ENCODE measurements around the gene TMEM151B. TPM values are rescaled to one million over a fixed set of nuclear protein-coding genes. Genes with fewer than 3 reads are reported as not detected.

TMEM151B gene
- total RNA-seq, 6 donors from 2014 or later, result not detected

DNA sequence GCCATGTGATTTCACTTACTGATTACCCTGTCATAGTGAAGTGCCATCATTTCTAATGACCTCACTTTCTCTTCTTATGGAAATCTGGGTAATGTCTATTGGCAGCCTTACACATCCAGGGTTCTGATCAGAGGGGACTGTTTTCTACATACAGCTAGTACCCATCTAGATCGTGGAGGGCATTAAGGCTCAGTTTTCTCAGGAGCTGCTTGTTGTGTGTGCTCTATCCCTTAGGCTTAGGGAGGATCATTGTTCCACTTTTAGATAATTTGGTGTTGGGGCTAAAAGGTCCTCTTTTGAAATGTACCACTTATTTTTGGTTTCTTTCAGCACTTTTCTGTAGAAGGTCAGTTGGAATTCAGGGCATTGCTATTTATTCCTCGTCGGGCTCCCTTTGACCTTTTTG lies 19.5 kb upstream of the TMEM151B start:
- Histone ChIP-seq H3K9me3 (no peaks in the 10 kb centered on the region), H3K27ac (no peak overlapping the region), H3K27me3 (no peaks in the 10 kb centered on the region), H3K4me1 (peaks cover 15 to 24% (median 19%) of the 10 kb centered on the region in 4 donors), H3K36me3 (peaks cover 52 to 70% (median 66%) of the 10 kb centered on the region in 4 donors), H3K4me3 (no peak overlapping the region)
- TF ChIP-seq, protein P1, sequence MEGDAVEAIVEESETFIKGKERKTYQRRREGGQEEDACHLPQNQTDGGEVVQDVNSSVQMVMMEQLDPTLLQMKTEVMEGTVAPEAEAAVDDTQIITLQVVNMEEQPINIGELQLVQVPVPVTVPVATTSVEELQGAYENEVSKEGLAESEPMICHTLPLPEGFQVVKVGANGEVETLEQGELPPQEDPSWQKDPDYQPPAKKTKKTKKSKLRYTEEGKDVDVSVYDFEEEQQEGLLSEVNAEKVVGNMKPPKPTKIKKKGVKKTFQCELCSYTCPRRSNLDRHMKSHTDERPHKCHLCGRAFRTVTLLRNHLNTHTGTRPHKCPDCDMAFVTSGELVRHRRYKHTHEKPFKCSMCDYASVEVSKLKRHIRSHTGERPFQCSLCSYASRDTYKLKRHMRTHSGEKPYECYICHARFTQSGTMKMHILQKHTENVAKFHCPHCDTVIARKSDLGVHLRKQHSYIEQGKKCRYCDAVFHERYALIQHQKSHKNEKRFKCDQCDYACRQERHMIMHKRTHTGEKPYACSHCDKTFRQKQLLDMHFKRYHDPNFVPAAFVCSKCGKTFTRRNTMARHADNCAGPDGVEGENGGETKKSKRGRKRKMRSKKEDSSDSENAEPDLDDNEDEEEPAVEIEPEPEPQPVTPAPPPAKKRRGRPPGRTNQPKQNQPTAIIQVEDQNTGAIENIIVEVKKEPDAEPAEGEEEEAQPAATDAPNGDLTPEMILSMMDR (IDR thresholded peaks at IDR 0.05), result no peak
- TF ChIP-seq EP300 (IDR thresholded peaks at IDR 0.05) (no peak), POLR2AphosphoS5 (IDR thresholded peaks at IDR 0.05) (no peak), POLR2A (IDR thresholded peaks at IDR 0.05) (no peak)
- DNase-seq (no peak), ATAC-seq (ENCODE audit: low FRiP score in 2 of 2) (no peak)
- WGBS, 2 donors, result 81 to 83% methylated on average over 3 of the region's 3 CpGs

DNA sequence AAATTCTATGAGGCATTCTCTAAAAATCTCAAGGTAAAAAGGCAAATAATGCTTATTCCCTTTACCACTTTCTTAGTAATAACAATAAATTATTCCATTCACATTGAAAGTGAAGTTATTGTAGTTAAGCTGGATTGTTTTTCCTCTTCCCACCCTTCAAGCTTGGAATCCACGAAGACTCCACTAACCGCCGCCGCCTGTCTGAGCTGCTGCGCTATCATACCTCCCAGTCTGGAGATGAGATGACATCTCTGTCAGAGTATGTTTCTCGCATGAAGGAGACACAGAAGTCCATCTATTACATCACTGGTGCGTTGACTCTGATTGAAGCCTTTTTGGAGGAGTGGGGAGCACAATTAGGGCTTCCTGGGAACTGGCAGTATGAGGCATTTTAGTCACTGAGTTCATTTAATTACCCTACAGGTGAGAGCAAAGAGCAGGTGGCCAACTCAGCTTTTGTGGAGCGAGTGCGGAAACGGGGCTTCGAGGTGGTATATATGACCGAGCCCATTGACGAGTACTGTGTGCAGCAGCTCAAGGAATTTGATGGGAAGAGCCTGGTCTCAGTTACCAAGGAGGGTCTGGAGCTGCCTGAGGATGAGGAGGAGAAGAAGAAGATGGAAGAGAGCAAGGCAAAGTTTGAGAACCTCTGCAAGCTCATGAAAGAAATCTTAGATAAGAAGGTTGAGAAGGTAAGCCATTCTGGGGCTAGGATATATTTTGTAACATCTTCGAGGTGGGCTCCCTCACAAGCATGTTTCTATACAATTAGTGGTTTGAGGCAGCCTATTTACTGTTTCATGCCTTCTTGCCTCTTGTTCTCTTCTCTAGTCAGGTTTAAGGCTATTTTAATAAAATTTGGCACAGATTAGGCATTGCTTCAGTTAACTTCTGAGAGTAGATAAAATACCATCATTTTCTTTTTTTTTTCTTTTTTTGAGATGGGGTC lies 18.4 kb upstream of the TMEM151B start:
- WGBS, 2 donors, result 91 to 92% methylated on average over 14 of the region's 14 CpGs
- Histone ChIP-seq H3K9me3 (no peaks in the 10 kb centered on the region), H3K36me3 (peaks cover 52 to 70% (median 66%) of the 10 kb centered on the region in 4 donors), H3K27ac (no peak overlapping the region), H3K4me3 (no peak overlapping the region), H3K4me1 (peaks cover 20 to 33% (median 26%) of the 10 kb centered on the region in 4 donors), H3K27me3 (no peaks in the 10 kb centered on the region)
- no peak for ATAC-seq (ENCODE audit: low FRiP score in 2 of 2)
- DNase-seq, result no peak
- TF ChIP-seq, protein P1 (IDR thresholded peaks at IDR 0.05), result no peak
- TF ChIP-seq POLR2A (IDR thresholded peaks at IDR 0.05) (no peak), POLR2AphosphoS5 (IDR thresholded peaks at IDR 0.05) (no peak), EP300 (IDR thresholded peaks at IDR 0.05) (no peak)

DNA sequence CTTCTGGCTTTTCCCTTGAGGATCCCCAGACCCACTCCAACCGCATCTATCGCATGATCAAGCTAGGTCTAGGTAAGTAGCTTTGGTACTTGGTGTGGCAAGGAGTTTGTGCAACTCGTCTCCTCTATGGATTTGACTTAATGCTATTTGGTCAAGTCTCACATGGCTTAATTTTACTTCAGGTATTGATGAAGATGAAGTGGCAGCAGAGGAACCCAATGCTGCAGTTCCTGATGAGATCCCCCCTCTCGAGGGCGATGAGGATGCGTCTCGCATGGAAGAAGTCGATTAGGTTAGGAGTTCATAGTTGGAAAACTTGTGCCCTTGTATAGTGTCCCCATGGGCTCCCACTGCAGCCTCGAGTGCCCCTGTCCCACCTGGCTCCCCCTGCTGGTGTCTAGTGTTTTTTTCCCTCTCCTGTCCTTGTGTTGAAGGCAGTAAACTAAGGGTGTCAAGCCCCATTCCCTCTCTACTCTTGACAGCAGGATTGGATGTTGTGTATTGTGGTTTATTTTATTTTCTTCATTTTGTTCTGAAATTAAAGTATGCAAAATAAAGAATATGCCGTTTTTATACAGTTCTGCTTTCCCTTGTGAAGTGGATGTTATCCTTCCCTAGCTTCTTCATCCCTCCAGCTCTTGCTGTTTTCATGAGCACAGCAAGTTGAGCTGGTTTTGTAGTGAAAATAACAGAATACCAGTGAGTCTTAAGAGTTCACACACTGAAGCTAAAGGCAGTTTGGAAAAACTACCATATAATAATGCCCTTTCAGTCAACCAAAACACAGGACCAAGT lies 16.7 kb upstream of the TMEM151B start:
- WGBS, 2 donors, result 71 to 82% methylated on average over 10 of the region's 10 CpGs
- no peak for DNase-seq
- Histone ChIP-seq H3K9me3 (no peaks in the 10 kb centered on the region), H3K4me1 (peaks cover 20 to 35% (median 27%) of the 10 kb centered on the region in 4 donors), H3K4me3 (no peak overlapping the region), H3K27me3 (no peaks in the 10 kb centered on the region), H3K36me3 (peaks cover 52 to 75% (median 66%) of the 10 kb centered on the region in 4 donors), H3K27ac (no peak overlapping the region)
- no peak for ATAC-seq (ENCODE audit: low FRiP score in 2 of 2)
- TF ChIP-seq POLR2AphosphoS5 (IDR thresholded peaks at IDR 0.05), result no peak
- TF ChIP-seq POLR2A (IDR thresholded peaks at IDR 0.05), result no peak
- TF ChIP-seq, protein P1 (IDR thresholded peaks at IDR 0.05), result peak in 2 of 6 experiments; percentile 11 to 16
- no peak for TF ChIP-seq EP300 (IDR thresholded peaks at IDR 0.05)

DNA sequence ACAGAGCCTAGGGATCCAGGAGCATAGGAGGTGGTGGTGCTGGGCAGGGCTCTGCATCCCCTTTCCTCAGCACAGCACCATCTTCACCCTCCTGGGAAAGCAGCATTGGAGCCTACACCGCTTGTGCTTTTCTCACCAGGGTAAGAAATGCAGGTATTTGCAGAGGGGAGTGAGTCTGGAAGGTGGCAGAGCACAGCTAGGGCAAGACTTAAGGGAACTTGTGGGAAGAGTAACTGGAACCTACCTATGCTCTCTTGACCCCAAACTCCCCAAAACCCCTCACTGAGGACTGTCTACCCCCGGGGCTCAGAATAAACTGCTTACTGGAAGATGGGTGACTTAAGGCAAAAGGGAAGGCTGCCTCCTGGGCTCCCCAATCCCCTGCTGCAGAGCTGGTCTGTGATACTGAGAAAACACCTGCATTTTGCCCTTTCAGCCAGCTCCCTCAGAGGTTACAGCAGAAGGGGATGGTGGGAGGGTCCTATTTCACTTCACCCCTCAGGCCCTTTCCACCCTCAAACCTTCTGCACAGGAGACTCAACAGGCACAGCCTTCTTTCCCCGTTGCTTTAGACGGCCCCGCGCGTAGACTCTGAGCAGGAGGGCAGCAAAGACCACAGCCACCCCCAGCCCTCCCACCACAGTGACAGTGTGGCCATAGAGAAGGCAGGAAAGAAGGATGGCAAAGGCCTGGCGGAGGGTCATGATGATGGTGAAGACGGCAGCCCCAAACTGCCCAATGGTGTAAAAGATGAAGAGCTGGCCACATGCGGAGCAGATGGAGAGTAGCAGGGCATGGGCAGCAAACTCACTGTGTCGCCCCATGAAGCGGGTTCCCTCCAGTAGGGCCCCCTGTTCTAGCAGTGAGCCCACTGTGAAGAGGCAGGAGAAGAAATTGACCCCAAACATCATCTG lies 15.8 kb upstream of the TMEM151B start:
- ATAC-seq (ENCODE audit: low FRiP score in 2 of 2) (no peak), DNase-seq (no peak)
- TF ChIP-seq POLR2A (IDR thresholded peaks at IDR 0.05) (no peak), POLR2AphosphoS5 (IDR thresholded peaks at IDR 0.05) (no peak), EP300 (IDR thresholded peaks at IDR 0.05) (no peak)
- TF ChIP-seq, protein P1 (IDR thresholded peaks at IDR 0.05), result no peak
- Histone ChIP-seq H3K36me3 (peaks cover 48 to 75% (median 59%) of the 10 kb centered on the region in 4 donors), H3K27me3 (no peaks in the 10 kb centered on the region), H3K27ac (no peak overlapping the region), H3K9me3 (no peaks in the 10 kb centered on the region), H3K4me3 (no peak overlapping the region), H3K4me1 (peaks cover 12 to 26% (median 18%) of the 10 kb centered on the region in 4 donors)
- 78 to 81% methylated on average over 11 to 12 of the region's 12 CpGs for WGBS, 2 donors

Data from upper lobe of left lung (tissue), 6 donors.